ENCODE results near the gene PSEN1.

DNA sequence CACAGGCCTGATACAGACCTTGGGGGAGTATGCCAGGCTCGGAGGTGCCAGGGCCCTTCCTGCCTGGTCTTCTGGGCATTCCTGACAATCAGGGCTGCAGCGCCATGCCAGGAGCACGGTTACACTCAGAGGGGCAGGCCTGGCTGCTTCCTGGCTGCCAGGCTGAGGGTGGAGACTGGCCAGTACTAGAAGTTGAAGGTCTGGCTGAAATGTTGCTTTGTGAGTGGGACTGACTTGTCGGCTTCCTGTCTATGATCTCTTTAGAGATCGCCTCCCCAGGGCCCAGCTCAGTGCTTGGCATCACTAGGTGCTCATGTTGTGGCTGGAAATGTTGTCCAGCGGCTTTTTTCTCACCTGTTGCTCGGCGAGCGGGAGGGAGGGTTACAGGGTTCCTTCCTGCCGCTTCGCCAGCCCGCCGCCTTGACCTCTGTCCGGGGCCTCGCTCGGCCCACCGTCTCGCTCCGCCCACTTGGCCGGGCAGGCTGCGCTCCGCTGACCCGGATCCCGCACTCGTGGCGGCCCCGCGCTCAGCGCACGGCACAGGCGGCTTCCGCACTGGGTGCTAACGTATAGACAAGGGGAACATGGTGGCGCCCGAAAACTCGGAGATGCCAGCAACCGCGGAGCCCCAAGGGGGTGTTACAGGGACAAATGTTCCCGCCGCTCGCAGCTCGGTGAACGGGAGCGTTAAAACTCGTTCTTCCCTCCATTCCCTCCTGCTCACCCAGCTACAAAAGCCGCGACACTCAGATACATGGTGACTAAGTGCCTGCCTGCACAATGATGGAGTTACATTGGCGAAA is 133.6 kb downstream of the PSEN1 start:
- TF ChIP-seq, protein P1, sequence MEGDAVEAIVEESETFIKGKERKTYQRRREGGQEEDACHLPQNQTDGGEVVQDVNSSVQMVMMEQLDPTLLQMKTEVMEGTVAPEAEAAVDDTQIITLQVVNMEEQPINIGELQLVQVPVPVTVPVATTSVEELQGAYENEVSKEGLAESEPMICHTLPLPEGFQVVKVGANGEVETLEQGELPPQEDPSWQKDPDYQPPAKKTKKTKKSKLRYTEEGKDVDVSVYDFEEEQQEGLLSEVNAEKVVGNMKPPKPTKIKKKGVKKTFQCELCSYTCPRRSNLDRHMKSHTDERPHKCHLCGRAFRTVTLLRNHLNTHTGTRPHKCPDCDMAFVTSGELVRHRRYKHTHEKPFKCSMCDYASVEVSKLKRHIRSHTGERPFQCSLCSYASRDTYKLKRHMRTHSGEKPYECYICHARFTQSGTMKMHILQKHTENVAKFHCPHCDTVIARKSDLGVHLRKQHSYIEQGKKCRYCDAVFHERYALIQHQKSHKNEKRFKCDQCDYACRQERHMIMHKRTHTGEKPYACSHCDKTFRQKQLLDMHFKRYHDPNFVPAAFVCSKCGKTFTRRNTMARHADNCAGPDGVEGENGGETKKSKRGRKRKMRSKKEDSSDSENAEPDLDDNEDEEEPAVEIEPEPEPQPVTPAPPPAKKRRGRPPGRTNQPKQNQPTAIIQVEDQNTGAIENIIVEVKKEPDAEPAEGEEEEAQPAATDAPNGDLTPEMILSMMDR (IDR thresholded peaks at IDR 0.05; ENCODE audit: control extremely low read depth in 1 of 3, insufficient read depth in 1 of 3, low read depth in 1 of 3, low read length in 3 of 3), result no peak
- TF ChIP-seq POLR2AphosphoS5 (IDR thresholded peaks at IDR 0.05; ENCODE audit: low read depth, low read length), result peak; percentile 42; the same call in 1 of the 2 replicates
- no peak for TF ChIP-seq SIRT6 (IDR thresholded peaks at IDR 0.05; ENCODE audit: low read length)
- TF ChIP-seq, protein P2, sequence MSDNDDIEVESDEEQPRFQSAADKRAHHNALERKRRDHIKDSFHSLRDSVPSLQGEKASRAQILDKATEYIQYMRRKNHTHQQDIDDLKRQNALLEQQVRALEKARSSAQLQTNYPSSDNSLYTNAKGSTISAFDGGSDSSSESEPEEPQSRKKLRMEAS (IDR thresholded peaks at IDR 0.05), result peak; percentile 48
- no peak for TF ChIP-seq MAFK (IDR thresholded peaks at IDR 0.05; ENCODE audit: low read depth, low read length)
- no peak for TF ChIP-seq SP1 (IDR thresholded peaks at IDR 0.05; ENCODE audit: low read depth, low read length)
- TF ChIP-seq KDM5A (IDR thresholded peaks at IDR 0.05; ENCODE audit: low read length), result no peak
- no peak; a peak in 1 of 3 replicates for TF ChIP-seq POLR2A (IDR thresholded peaks at IDR 0.05; ENCODE audit: control extremely low read depth in 1 of 2, low read depth in 2 of 2, low read length in 2 of 2)
- no peak for TF ChIP-seq EZH2 (IDR thresholded peaks at IDR 0.05; ENCODE audit: low read depth, low read length, severe bottlenecking)

Measured in H1 (cell line).